ENCODE measurements around the gene GSTA4. TPM values are rescaled to one million over a fixed set of nuclear protein-coding genes. Genes with fewer than 3 reads are reported as not detected.

GSTA4 gene
- total RNA-seq, 1 experiment from 2014 or later: 3.9 TPM

DNA sequence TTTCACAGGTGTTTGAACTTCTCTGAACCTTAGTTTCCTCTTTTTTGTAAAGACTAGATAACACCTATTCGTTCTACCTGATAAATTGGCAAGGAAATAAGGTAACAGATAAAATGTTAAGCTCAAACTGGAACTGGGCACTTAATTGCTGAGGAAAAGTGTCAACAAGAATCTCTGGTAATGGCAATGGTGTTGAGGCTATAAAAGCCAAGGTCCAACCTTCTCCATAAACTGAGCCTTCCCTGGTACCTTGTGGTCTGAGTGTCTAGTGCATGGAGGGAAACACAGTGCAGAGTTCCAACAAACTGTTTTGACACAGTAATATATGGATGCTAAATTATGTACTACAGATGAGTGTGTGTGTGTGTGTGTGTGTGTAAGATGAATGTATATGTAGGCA lies 33.4 kb upstream of the GSTA4 start:
- H3K4me1 ChIP-seq (ENCODE audit: control insufficient read depth, insufficient read depth, low read length): no peaks in the 10 kb centered on the region
- H3K36me3 ChIP-seq (ENCODE audit: control insufficient read depth, insufficient read depth, low read length): no peaks in the 10 kb centered on the region
- H3K27me3 ChIP-seq (ENCODE audit: control insufficient read depth, insufficient read depth, low read length): no peaks in the 10 kb centered on the region
- TF ChIP-seq CTCF (IDR thresholded peaks at IDR 0.05) (no peak), TCF7L2 (IDR thresholded peaks at IDR 0.05; ENCODE audit: low read depth, low read length) (no peak), SIN3A (IDR thresholded peaks at IDR 0.05; ENCODE audit: borderline replicate concordance, insufficient read depth, low read depth, low read length) (no peak), POLR2AphosphoS5 (IDR thresholded peaks at IDR 0.05; ENCODE audit: low read depth, low read length) (no peak)
- TF ChIP-seq, protein P1, sequence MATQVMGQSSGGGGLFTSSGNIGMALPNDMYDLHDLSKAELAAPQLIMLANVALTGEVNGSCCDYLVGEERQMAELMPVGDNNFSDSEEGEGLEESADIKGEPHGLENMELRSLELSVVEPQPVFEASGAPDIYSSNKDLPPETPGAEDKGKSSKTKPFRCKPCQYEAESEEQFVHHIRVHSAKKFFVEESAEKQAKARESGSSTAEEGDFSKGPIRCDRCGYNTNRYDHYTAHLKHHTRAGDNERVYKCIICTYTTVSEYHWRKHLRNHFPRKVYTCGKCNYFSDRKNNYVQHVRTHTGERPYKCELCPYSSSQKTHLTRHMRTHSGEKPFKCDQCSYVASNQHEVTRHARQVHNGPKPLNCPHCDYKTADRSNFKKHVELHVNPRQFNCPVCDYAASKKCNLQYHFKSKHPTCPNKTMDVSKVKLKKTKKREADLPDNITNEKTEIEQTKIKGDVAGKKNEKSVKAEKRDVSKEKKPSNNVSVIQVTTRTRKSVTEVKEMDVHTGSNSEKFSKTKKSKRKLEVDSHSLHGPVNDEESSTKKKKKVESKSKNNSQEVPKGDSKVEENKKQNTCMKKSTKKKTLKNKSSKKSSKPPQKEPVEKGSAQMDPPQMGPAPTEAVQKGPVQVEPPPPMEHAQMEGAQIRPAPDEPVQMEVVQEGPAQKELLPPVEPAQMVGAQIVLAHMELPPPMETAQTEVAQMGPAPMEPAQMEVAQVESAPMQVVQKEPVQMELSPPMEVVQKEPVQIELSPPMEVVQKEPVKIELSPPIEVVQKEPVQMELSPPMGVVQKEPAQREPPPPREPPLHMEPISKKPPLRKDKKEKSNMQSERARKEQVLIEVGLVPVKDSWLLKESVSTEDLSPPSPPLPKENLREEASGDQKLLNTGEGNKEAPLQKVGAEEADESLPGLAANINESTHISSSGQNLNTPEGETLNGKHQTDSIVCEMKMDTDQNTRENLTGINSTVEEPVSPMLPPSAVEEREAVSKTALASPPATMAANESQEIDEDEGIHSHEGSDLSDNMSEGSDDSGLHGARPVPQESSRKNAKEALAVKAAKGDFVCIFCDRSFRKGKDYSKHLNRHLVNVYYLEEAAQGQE (IDR thresholded peaks at IDR 0.05; ENCODE audit: insufficient read depth in 1 of 2, low read depth in 2 of 2, low read length in 1 of 2): no peak
- in situ Hi-C loops (cut with HindIII; ENCODE audit: low pct_unique_long_range_greater_than_20kb, low sequenced_read_pairs): no loop called here
- ATAC-seq (no peak), DNase-seq (ENCODE audit: low read depth, low spot score) (no peak)
- BruUV-seq (replicated peaks): no TSS peak
- no peak overlapping the region for H3K27ac ChIP-seq (ENCODE audit: low read length)
- POLR2A ChIA-PET: no interaction called here
- no peak overlapping the region for H3K4me3 ChIP-seq (ENCODE audit: low read depth in 2 of 2, low read length in 2 of 2)
- H3K9me3 ChIP-seq (ENCODE audit: control insufficient read depth, insufficient read depth, low read depth, low read length): no peaks in the 10 kb centered on the region
- intact Hi-C loops (cut with micrococcal nuclease; ENCODE audit: unreplicated experiment): no loop called here
- CTCF ChIA-PET: interaction anchor here (0.6 kb wide), 1 partner anchor 1612 kb away, joined by 3 read pairs; no protein-coding TSS in a partner anchor

- Histone ChIP-seq H3K27ac (ENCODE audit: low read length) (no peak overlapping the region), H3K4me1 (ENCODE audit: control insufficient read depth, insufficient read depth, low read length) (no peaks in the 10 kb centered on the region), H3K4me3 (ENCODE audit: low read depth in 2 of 2, low read length in 2 of 2) (no peak overlapping the region), H3K36me3 (ENCODE audit: control insufficient read depth, insufficient read depth, low read length) (no peaks in the 10 kb centered on the region), H3K27me3 (ENCODE audit: control insufficient read depth, insufficient read depth, low read length) (no peaks in the 10 kb centered on the region), H3K9me3 (ENCODE audit: control insufficient read depth, insufficient read depth, low read depth, low read length) (no peaks in the 10 kb centered on the region)
- in situ Hi-C loops (cut with HindIII; ENCODE audit: low pct_unique_long_range_greater_than_20kb, low sequenced_read_pairs): no loop called here
- ChIA-PET POLR2A (no interaction called here), CTCF (no interaction called here)
- ATAC-seq (no peak), DNase-seq (ENCODE audit: low read depth, low spot score) (no peak)
- TF ChIP-seq CTCF (IDR thresholded peaks at IDR 0.05) (no peak), TCF7L2 (IDR thresholded peaks at IDR 0.05; ENCODE audit: low read depth, low read length) (no peak), POLR2AphosphoS5 (IDR thresholded peaks at IDR 0.05; ENCODE audit: low read depth, low read length) (no peak), SIN3A (IDR thresholded peaks at IDR 0.05; ENCODE audit: borderline replicate concordance, insufficient read depth, low read depth, low read length) (no peak)
- TF ChIP-seq, protein P1 (IDR thresholded peaks at IDR 0.05; ENCODE audit: insufficient read depth in 1 of 2, low read depth in 2 of 2, low read length in 1 of 2): no peak
- intact Hi-C loops (cut with micrococcal nuclease; ENCODE audit: unreplicated experiment): no loop called here
- no TSS peak for BruUV-seq (replicated peaks)
Observed at GRCh38 chr6:53027131-53027718, 32.1 kb upstream of the GSTA4 start.

Measured in Panc1 (cell line).